Activated naive CD8-positive, alpha-beta T cell treated with anti-CD3 and anti-CD28 coated beads, Interleukin-2, amount 50 U/mL, for 24 hours (primary cell): Measurements from ENCODE around the gene SHISA8.

Source experiments
- ATAC-seq: fragments of 150-1000 bp; cut with Tn5 transposase; one replicate; pipeline ENCODE4 v1.10.0; 2021
- DNase-seq: peaks from one replicate; pipeline ENCODE4 v3.0.0; 2021
- H3K27ac Mint-ChIP-seq: one replicate; pipeline ENCODE4 v1.8.0; 2021; ENCODE audit warnings: mild to moderate bottlenecking, mixed read lengths
- H3K27me3 Mint-ChIP-seq: one replicate; pipeline ENCODE4 v1.8.0; 2021; ENCODE audit warnings: mixed read lengths
- H3K36me3 Mint-ChIP-seq: one replicate; pipeline ENCODE4 v1.8.0; 2021; ENCODE audit warnings: low read depth, mixed read lengths
- H3K4me1 Mint-ChIP-seq: one replicate; pipeline ENCODE4 v1.8.0; 2021; ENCODE audit warnings: mixed read lengths
- H3K4me3 Mint-ChIP-seq: one replicate; pipeline ENCODE4 v1.8.0; 2021; ENCODE audit warnings: mild to moderate bottlenecking, moderate library complexity, mixed read lengths
- H3K9me3 Mint-ChIP-seq: one replicate; pipeline ENCODE4 v1.8.0; 2021; ENCODE audit warnings: mixed read lengths

Gene SHISA8

GRCh38 chr22:41940832-41941765 is 26.2 kb upstream of the SHISA8 start:
- ATAC-seq (peak; percentile 63), DNase-seq (peak; percentile 84)
- Mint-ChIP-seq H3K9me3 (no peaks in the 10 kb centered on the region), H3K4me3 (peak overlapping the region; percentile 79), H3K27me3 (no peaks in the 10 kb centered on the region), H3K4me1 (peaks cover 67% of the 10 kb centered on the region), H3K36me3 (peaks cover 74% of the 10 kb centered on the region), H3K27ac (peak overlapping the region; percentile 100)

- DNase-seq = peak; percentile 88
- Mint-ChIP-seq H3K36me3 (peaks cover 70% of the 10 kb centered on the region), H3K9me3 (no peaks in the 10 kb centered on the region), H3K4me1 (peaks cover 66% of the 10 kb centered on the region), H3K4me3 (peak overlapping the region; percentile 79), H3K27ac (peak overlapping the region; percentile 100), H3K27me3 (no peaks in the 10 kb centered on the region)
- ATAC-seq = peak; percentile 78
These were observed 25.3 kb upstream of the SHISA8 start for GRCh38 chr22:41939981-41940831.

DNA sequence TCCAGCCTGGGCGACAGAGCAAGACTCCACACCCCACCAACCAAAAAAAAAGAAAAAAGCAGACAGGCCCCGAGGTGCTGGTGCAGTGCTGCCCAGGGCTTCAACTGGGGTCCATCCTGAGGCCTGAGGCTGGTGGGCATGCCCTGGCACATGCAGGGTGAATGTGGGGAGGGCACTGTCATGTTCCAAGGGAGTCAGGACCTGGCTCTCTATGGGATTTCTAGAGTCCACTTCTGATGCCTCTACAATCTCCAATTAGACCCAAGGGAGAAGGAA is 22.0 kb upstream of the SHISA8 start:
- H3K27ac Mint-ChIP-seq = no peak overlapping the region
- no peak overlapping the region for H3K4me3 Mint-ChIP-seq
- no peaks in the 10 kb centered on the region for H3K27me3 Mint-ChIP-seq
- peaks cover 52% of the 10 kb centered on the region for H3K4me1 Mint-ChIP-seq
- no peak for ATAC-seq
- no peaks in the 10 kb centered on the region for H3K9me3 Mint-ChIP-seq
- H3K36me3 Mint-ChIP-seq = peaks cover 43% of the 10 kb centered on the region
- no peak for DNase-seq

DNA sequence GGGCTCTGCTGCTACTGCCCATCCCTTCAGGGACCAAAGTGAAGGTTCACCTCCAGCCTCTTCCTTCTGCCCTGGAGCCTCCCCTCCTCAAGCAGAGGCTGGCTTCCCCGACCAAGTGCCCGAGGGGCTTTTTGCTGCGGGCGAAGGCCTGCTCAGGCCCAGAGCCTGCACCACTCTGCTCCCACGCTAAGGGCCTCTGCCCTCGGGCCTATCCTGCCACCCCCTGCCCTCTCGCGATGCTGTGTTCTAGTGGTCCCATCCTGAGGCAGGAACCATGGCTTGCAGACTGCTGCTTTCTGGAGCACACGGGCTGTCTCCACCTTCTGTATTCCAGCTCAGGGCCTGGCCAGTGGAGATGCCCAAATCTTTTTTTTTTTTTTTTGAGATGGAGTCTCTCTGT is 20.6 kb upstream of the SHISA8 start:
- no peak overlapping the region for H3K27ac Mint-ChIP-seq
- H3K36me3 Mint-ChIP-seq = peaks cover 30% of the 10 kb centered on the region
- no peaks in the 10 kb centered on the region for H3K27me3 Mint-ChIP-seq
- ATAC-seq (no peak), DNase-seq (no peak)
- peaks cover 42% of the 10 kb centered on the region for H3K4me1 Mint-ChIP-seq
- H3K9me3 Mint-ChIP-seq = no peaks in the 10 kb centered on the region
- H3K4me3 Mint-ChIP-seq = no peak overlapping the region

DNA sequence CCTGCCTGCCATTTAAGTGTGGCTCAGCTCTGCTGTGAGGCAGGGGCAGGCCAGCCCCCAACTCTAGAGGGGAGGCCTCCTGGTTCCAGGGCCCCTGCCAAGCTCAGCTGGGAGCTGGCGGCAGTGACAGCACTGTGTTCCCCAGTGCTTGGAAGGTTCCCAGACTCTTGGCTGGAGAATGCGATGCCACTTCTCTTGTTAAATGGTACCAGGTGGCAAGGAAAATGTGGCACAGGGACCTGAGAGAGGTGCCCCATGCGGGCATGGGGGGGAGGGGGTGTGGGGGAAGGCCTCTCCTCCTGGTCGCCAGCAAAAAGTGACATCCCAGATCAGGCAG is 20.1 kb upstream of the SHISA8 start:
- ATAC-seq (no peak), DNase-seq (no peak)
- H3K4me1 Mint-ChIP-seq = peaks cover 36% of the 10 kb centered on the region
- H3K9me3 Mint-ChIP-seq = no peaks in the 10 kb centered on the region
- H3K4me3 Mint-ChIP-seq = no peak overlapping the region
- peaks cover 26% of the 10 kb centered on the region for H3K36me3 Mint-ChIP-seq
- no peaks in the 10 kb centered on the region for H3K27me3 Mint-ChIP-seq
- no peak overlapping the region for H3K27ac Mint-ChIP-seq

GRCh38 chr22:41934284-41935014 is 19.6 kb upstream of the SHISA8 start:
- Mint-ChIP-seq H3K27ac (no peak overlapping the region), H3K4me1 (peaks cover 31% of the 10 kb centered on the region)

GRCh38 chr22:41933411-41934177 is 18.7 kb upstream of the SHISA8 start:
- no peak for ATAC-seq
- H3K9me3 Mint-ChIP-seq = no peaks in the 10 kb centered on the region
- peaks cover 30% of the 10 kb centered on the region for H3K4me1 Mint-ChIP-seq
- peaks cover 16% of the 10 kb centered on the region for H3K36me3 Mint-ChIP-seq
- H3K27ac Mint-ChIP-seq = no peak overlapping the region
- no peak overlapping the region for H3K4me3 Mint-ChIP-seq
- H3K27me3 Mint-ChIP-seq = no peaks in the 10 kb centered on the region
- no peak for DNase-seq

More at GRCh38 chr22:41934284-41935014, 19.6 kb upstream of the SHISA8 start:
- no peak for ATAC-seq
- no peaks in the 10 kb centered on the region for H3K9me3 Mint-ChIP-seq
- no peak overlapping the region for H3K4me3 Mint-ChIP-seq
- no peaks in the 10 kb centered on the region for H3K27me3 Mint-ChIP-seq
- no peak for DNase-seq
- H3K36me3 Mint-ChIP-seq = peaks cover 22% of the 10 kb centered on the region

- peaks cover 39% of the 10 kb centered on the region for H3K4me1 Mint-ChIP-seq
- no peak overlapping the region for H3K27ac Mint-ChIP-seq
- H3K36me3 Mint-ChIP-seq = peaks cover 12% of the 10 kb centered on the region
- H3K9me3 Mint-ChIP-seq = no peaks in the 10 kb centered on the region
- H3K4me3 Mint-ChIP-seq = no peak overlapping the region
- H3K27me3 Mint-ChIP-seq = no peaks in the 10 kb centered on the region
- DNase-seq (no peak), ATAC-seq (no peak)
These were observed 17.5 kb upstream of the SHISA8 start for GRCh38 chr22:41932353-41932752.

GRCh38 chr22:41931701-41932269 is 16.9 kb upstream of the SHISA8 start:
- Mint-ChIP-seq H3K4me3 (no peak overlapping the region), H3K27ac (no peak overlapping the region), H3K27me3 (no peaks in the 10 kb centered on the region), H3K36me3 (peaks cover 6% of the 10 kb centered on the region), H3K4me1 (peaks cover 40% of the 10 kb centered on the region), H3K9me3 (no peaks in the 10 kb centered on the region)
- DNase-seq (no peak), ATAC-seq (no peak)

DNA sequence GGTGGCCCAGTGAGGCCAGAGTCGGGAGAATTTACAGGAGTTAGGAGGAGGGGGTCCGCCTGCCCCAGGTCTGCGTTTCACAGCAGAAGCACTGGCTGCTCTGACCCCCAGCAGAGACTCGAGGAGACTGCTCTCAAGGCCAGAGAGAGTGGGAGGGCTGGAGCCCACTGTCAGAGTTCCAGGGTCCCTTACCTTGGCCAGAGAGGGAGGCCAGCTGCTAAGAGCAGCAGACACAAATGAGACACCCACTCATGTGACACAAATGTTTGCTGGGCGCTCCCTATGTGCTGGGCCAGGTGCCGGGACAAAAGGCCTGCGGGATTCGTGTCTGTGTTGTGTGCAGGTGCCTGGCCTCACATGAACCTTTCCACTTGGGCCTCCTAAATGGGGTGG is 14.5 kb upstream of the SHISA8 start:
- ATAC-seq = no peak
- H3K4me1 Mint-ChIP-seq = peaks cover 42% of the 10 kb centered on the region
- no peak for DNase-seq
- H3K27me3 Mint-ChIP-seq = peaks cover 6% of the 10 kb centered on the region
- peak overlapping the region; percentile 81 for H3K27ac Mint-ChIP-seq
- no peaks in the 10 kb centered on the region for H3K36me3 Mint-ChIP-seq
- no peak overlapping the region for H3K4me3 Mint-ChIP-seq
- H3K9me3 Mint-ChIP-seq = no peaks in the 10 kb centered on the region

DNA sequence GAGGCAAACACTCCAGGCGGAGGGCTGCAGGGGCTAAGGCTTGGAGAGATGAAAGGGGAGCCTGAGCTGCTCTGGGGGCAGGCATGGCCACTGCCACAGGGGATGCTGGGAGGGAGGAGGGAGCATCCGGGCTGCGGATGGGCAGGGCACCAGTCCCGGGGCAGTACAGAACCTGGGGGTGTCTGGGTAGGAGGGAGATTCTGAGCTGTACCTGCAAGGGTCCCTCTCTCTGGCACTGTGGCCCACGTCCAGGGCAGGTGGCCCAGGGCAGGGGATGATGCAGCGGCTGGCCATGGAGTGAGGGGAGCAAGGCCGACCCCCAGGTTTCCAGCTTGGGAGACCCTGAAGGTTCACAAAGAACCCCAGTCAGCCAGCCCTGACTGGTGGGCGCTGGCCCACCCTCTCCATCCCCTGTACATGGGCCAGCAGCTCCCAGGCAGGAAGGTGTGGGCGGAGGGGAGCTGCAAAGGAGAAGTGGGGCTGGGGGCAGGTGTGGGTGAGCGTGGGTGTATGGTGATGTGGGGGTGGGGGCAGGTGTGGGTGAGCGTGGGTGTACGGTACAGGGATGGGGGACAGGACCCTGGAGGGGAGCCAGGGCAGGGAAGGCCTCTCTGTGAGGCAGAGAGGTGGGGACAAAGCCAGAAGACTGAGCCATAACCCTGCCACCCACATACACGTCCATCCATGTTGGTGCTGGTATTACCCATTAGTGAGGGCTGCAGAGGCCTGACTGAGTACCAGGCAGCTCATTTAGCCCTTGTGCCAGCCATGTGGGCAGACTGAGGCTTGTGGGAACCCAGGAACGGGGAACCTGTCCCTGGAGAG is 13.9 kb upstream of the SHISA8 start:
- peaks cover 39% of the 10 kb centered on the region for H3K4me1 Mint-ChIP-seq
- no peaks in the 10 kb centered on the region for H3K36me3 Mint-ChIP-seq

DNA sequence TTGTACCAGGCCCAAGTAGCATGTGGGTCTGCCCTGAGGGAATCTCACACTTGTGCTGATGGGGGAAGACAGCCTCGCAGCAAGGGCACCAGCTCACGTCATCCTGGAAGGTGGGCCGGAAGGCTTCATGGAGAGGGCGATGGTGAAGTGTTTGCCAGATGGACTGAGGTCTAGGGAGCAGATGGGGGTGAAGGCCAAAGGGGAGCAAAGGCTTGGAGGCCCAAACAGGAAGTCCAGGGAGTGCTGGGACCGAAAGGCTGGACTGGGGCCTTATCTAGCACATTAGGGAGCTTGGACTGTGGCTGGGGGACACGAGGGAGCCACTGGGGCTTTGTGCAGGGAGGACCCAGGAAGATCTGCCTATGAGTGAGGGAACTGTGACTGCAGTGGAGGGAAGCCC is 12.9 kb upstream of the SHISA8 start:
- Mint-ChIP-seq H3K4me3 (no peak overlapping the region), H3K27ac (peak overlapping the region; percentile 76), H3K36me3 (peaks cover 2% of the 10 kb centered on the region), H3K27me3 (peaks cover 6% of the 10 kb centered on the region), H3K9me3 (no peaks in the 10 kb centered on the region), H3K4me1 (peaks cover 37% of the 10 kb centered on the region)
- DNase-seq (no peak), ATAC-seq (no peak)

More for the DNA sequence above, 13.9 kb upstream of the SHISA8 start:
- H3K27me3 Mint-ChIP-seq = peaks cover 6% of the 10 kb centered on the region
- H3K27ac Mint-ChIP-seq = peak overlapping the region; percentile 81
- ATAC-seq (no peak), DNase-seq (no peak)
- no peak overlapping the region for H3K4me3 Mint-ChIP-seq
- H3K9me3 Mint-ChIP-seq = no peaks in the 10 kb centered on the region

DNA sequence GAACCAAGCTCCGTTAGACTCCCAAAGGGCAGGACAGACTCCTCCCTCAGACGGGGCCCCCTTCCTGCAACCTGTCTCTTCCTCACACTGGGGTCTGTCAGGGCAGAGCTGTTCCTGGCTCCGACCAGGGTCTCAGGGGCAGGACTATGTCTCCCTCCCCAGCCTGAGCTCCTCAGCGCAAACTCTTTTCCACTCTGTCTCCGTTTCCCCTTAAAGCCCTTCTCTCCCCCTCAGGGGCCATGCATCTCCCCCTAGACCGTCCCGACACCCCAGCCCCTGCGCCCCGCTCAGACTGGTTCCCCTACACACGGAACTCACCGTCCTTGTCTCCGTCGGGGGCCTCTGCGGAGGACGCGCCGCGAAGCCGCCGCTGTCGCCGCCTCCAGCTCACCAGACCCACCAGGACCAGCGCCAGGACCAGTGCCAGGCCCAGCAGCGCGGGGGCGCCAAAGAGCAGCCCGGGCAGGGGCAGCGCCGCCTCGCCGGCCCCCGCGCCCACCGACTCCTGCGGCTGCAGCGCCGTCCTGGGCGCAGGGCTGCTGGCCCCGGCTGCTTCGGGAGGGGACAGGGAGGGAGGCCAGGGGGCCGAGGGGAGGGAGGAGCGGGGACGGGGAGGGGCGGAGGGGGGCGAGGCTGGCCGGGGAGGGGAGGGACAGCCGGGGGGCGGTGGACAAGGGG is 11.0 kb upstream of the SHISA8 start:
- Mint-ChIP-seq H3K27me3 (peaks cover 6% of the 10 kb centered on the region), H3K4me1 (peaks cover 37% of the 10 kb centered on the region), H3K36me3 (peaks cover 2% of the 10 kb centered on the region), H3K9me3 (no peaks in the 10 kb centered on the region), H3K27ac (peak overlapping the region; percentile 56), H3K4me3 (peak overlapping the region; percentile 79)
- DNase-seq = peak; percentile 84
- peak; percentile 70 for ATAC-seq
